ENCODE results near the gene ARMC3.
"Not testable (repeated sequence)": the region's sequence is repeated elsewhere in the genome, so short reads cannot be mapped to it uniquely, and the experiment has no call there.

The ARMC3 gene

GRCh38 chr10:22927661-22928403 is at the start of gene ARMC3:
Gene ARMC3, plus strand, starts transcription at chr10:22928053. Its CDS starts 3,944 bp downstream, at chr10:22931997.
- DNase-seq: no peak

GRCh38 chr10:22891797-22892196 is 36.1 kb upstream of the ARMC3 start:
- DNase-seq: no peak

- DNase-seq: no peak
Measured at GRCh38 chr10:22893781-22894180, 34.1 kb upstream of the ARMC3 start.

- DNase-seq: no peak
Measured at GRCh38 chr10:22894714-22895113, 33.1 kb upstream of the ARMC3 start.

- no peak for DNase-seq
Measured at GRCh38 chr10:22895252-22895651, 32.6 kb upstream of the ARMC3 start.

- DNase-seq: no peak
Measured at GRCh38 chr10:22897371-22897770, 30.5 kb upstream of the ARMC3 start.

GRCh38 chr10:22899307-22899706 is 28.5 kb upstream of the ARMC3 start:
- no peak for DNase-seq

- DNase-seq: no peak
Measured at GRCh38 chr10:22899775-22900174, 28.1 kb upstream of the ARMC3 start.

GRCh38 chr10:22900841-22901601 is 26.8 kb upstream of the ARMC3 start:
- DNase-seq: no peak

GRCh38 chr10:22902147-22902546 is 25.7 kb upstream of the ARMC3 start:
- DNase-seq: not testable (repeated sequence)

GRCh38 chr10:22903694-22904093 is 24.2 kb upstream of the ARMC3 start:
- no peak for DNase-seq

- DNase-seq: no peak
Measured at GRCh38 chr10:22906767-22907166, 21.1 kb upstream of the ARMC3 start.

- no peak for DNase-seq
Measured at GRCh38 chr10:22908837-22909236, 19.0 kb upstream of the ARMC3 start.

GRCh38 chr10:22909673-22910072 is 18.2 kb upstream of the ARMC3 start:
- not testable (repeated sequence) for DNase-seq

GRCh38 chr10:22911067-22911466 is 16.8 kb upstream of the ARMC3 start:
- DNase-seq: no peak

GRCh38 chr10:22911889-22912762 is 15.7 kb upstream of the ARMC3 start:
- DNase-seq: no peak

GRCh38 chr10:22912763-22913384 is 15.0 kb upstream of the ARMC3 start:
- no peak for DNase-seq

- no peak for DNase-seq
Measured at GRCh38 chr10:22913474-22914092, 14.3 kb upstream of the ARMC3 start.

GRCh38 chr10:22915314-22915713 is 12.5 kb upstream of the ARMC3 start:
- DNase-seq: no peak

- no peak for DNase-seq
Measured at GRCh38 chr10:22925088-22925487, 2.8 kb upstream of the ARMC3 start.

- no peak for DNase-seq
Measured at GRCh38 chr10:22927166-22927565, 687 bp upstream of the ARMC3 start.

GRCh38 chr10:22929053-22929452 is 1.2 kb downstream of the ARMC3 start:
- DNase-seq: not testable (repeated sequence)

All from GF-D8 (cell line).